K562 (cell line): Measurements from ENCODE around the gene CARMIL3. TPM values are rescaled to one million over a fixed set of nuclear protein-coding genes. Genes with fewer than 3 reads are reported as not detected.

Source experiments
- ATAC-seq: fragments of 200-7000 bp; cut with Tn5 transposase; 3 replicates; pipeline ENCODE4 v1.9.1; 2020; ENCODE audit warnings: moderate library complexity
- BruUV-seq: library from RNA; stranded (reverse); fragments of 400-500 nt; replicated peaks from 2 replicates; lab custom pipeline; 2021; lab: Mats Ljungman, UMichigan
- CTCF ChIA-PET: fragments of 300-600 bp; formaldehyde crosslinking; extraction: SDS; loops from one replicate; lab custom pipeline; 2021; ENCODE audit warnings: low intra/inter-chr PET ratio; lab: Yijun Ruan, JAX
- POLR2A ChIA-PET: fragments of 300-600, 350-650 bp; sonication (Branson Sonifier 250); formaldehyde crosslinking; extraction: SDS; loops from one replicate; lab custom pipeline; 2021; ENCODE audit warnings: antibody characterized with exemption, inconsistent platforms; lab: Yijun Ruan, JAX
- DNase-seq, 4 experiments: peaks; one replicate each; pipeline versions ENCODE4 v3.0.0 to v3.0.0-alpha.2; 2011 to 2018; ENCODE audit warnings: low spot score in 3 of 4, mixed read lengths in 3 of 4; ENCODE audit errors: extremely low read depth in 1 of 4
- FAIRE-seq: peaks from 2 replicates; lab custom pipeline; 2011; peaks lifted over from hg19 to GRCh38; lab: Jason Lieb, UNC
- H2AFZ ChIP-seq: 2 replicates; pipeline ENCODE4 v1.6.0; 2011; ENCODE audit warnings: low read depth, low read length, control low read depth, inconsistent platforms
- H3K27ac ChIP-seq: fragments of 200-600 bp; 3 replicates; pipeline ENCODE4 v1.8.0; 2011; ENCODE audit warnings: low read depth, mild to moderate bottlenecking, control low read depth, inconsistent platforms, low read length, moderate library complexity, mixed read lengths; ENCODE audit errors: extremely low read depth
- H3K27me3 ChIP-seq, 2 experiments: fragments of 300-600 bp in 1 of 2; 2 replicates in 1 of 2; 3 replicates in 1 of 2; pipeline versions ENCODE4 v1.6.0 to v1.8.0; 2011; ENCODE audit warnings: inconsistent platforms in 2 of 2, low read length in 2 of 2, mild to moderate bottlenecking in 1 of 2, mixed read lengths in 1 of 2, moderate library complexity in 1 of 2; ENCODE audit not compliant: control insufficient read depth in 2 of 2, insufficient read depth in 2 of 2
- H3K36me3 ChIP-seq: fragments of 300-600 bp; 3 replicates; pipeline ENCODE4 v1.8.0; 2011; ENCODE audit warnings: mild to moderate bottlenecking, low read length, inconsistent platforms; ENCODE audit not compliant: control insufficient read depth, insufficient read depth
- H3K4me1 ChIP-seq, 2 experiments: fragments of 200-600 bp in 1 of 2; replicated peaks in 1 of 2; 2 replicates in 1 of 2; 3 replicates in 1 of 2; pipeline versions ENCODE4 v1.5.1 to v1.8.0; 2011; ENCODE audit warnings: inconsistent platforms in 2 of 2, low read length in 2 of 2, mild to moderate bottlenecking in 1 of 2, mixed read lengths in 1 of 2, moderate library complexity in 1 of 2; ENCODE audit not compliant: control insufficient read depth in 2 of 2, insufficient read depth in 2 of 2
- H3K4me2 ChIP-seq: 2 replicates; pipeline ENCODE4 v1.6.1; 2011; ENCODE audit warnings: low read length, control low read depth, inconsistent platforms, mixed read lengths; ENCODE audit not compliant: insufficient read depth
- H3K4me3 ChIP-seq: fragments of 200-600 bp; sonication (generic), shearing (Covaris generic); 2 replicates; pipeline ENCODE4 v1.5.1; 2016; ENCODE audit warnings: control low read depth, inconsistent platforms
- H3K79me2 ChIP-seq: fragments of 200-600 bp; 3 replicates; pipeline ENCODE4 v1.8.0; 2011; ENCODE audit warnings: low read length, inconsistent platforms; ENCODE audit not compliant: control insufficient read depth, insufficient read depth
- H3K9ac ChIP-seq, 2 experiments: 2 replicates each; pipeline versions ENCODE4 v1.6.0 to v1.6.1; 2011; ENCODE audit warnings: low read depth in 2 of 2, low read length in 2 of 2, control low read depth in 1 of 2, inconsistent platforms in 1 of 2, mild to moderate bottlenecking in 1 of 2, mixed read lengths in 1 of 2; ENCODE audit not compliant: insufficient read depth in 1 of 2
- H3K9me1 ChIP-seq: one replicate; pipeline ENCODE4 v1.6.0; 2011; ENCODE audit warnings: inconsistent platforms, mild to moderate bottlenecking, low read length, moderate library complexity; ENCODE audit not compliant: control insufficient read depth, insufficient read depth
- H3K9me3 ChIP-seq: replicated peaks from 2 replicates; pipeline ENCODE4 v1.5.1; 2011; ENCODE audit warnings: low read depth, low read length, inconsistent platforms; ENCODE audit not compliant: control insufficient read depth, insufficient read depth
- H4K20me1 ChIP-seq: replicated peaks from 2 replicates; pipeline ENCODE4 v1.6.1; 2011; ENCODE audit warnings: low read length, inconsistent platforms, mixed read lengths; ENCODE audit not compliant: control insufficient read depth, insufficient read depth
- CC2D1A ChIP-seq: fragments of 450-650 bp; IDR thresholded peaks from 2 replicates; pipeline ENCODE4 v1.6.1; 2017; ENCODE audit warnings: mild to moderate bottlenecking
- DDX20 ChIP-seq: fragments of 450-650 bp; IDR thresholded peaks from 2 replicates; pipeline ENCODE4 v1.6.1; 2016; ENCODE audit warnings: missing genetic modification characterization, low read depth, mild to moderate bottlenecking, missing compliant biosample characterization, moderate library complexity
- ILF3 ChIP-seq: fragments of 450-650 bp; IDR thresholded peaks from 2 replicates; pipeline ENCODE4 v1.6.1; 2018; ENCODE audit warnings: antibody characterized with exemption, mild to moderate bottlenecking, moderate library complexity, borderline replicate concordance
- RBFOX2 ChIP-seq: fragments of 200-400 bp; formaldehyde crosslinking; IDR thresholded peaks from 2 replicates; pipeline ENCODE4 v1.6.1; 2017; ENCODE audit warnings: low read depth, mild to moderate bottlenecking, low read length, moderate library complexity
- WGBS: fragments of 100-300 bp; shearing (Covaris generic); methylation state at CpG from one replicate; pipeline ENCODE4 v1.1.6; 2016; ENCODE audit warnings: low coverage, mixed read lengths; ENCODE audit not compliant: insufficient coverage; ENCODE audit errors: missing lambda C conversion rate; 5-methylcytosine and 5-hydroxymethylcytosine counted together
- in situ Hi-C: fragments of 300-500 bp; cut with MboI; formaldehyde crosslinking; loops from 4 replicates; pipeline ENCODE4 v1.15.0; 2018; ENCODE audit warnings: inconsistent platforms, mixed read lengths
- intact Hi-C: fragments of 100-400 bp; cut with micrococcal nuclease; formaldehyde crosslinking; loops from 2 replicates; pipeline ENCODE4 v1.14.2; 2022
- polyA plus RNA-seq, 8 experiments: library from polyadenylated mRNA; depleted of rRNA in 4 of 8; stranded (reverse) in 5 of 8; unstranded in 3 of 8; fragments of >200 nt; fragmentation: Nextera tagmentation in 2 of 8; fragmentation: Illumina TruSeq in 1 of 8; extraction: Ambion mirVana in 2 of 8; extraction: Trizol in 1 of 8; gene quantifications; 2 replicates each; pipeline versions ENCODE4 v1.2.1 to v1.2.3, GENCODE V29; 2011 to 2014; ENCODE audit warnings: inconsistent platforms in 1 of 8, missing spikeins in 1 of 8
- total RNA-seq, 7 experiments: library from RNA; depleted of rRNA in 6 of 7; stranded (reverse); fragments of >200 nt in 6 of 7; fragmentation: Illumina TruSeq in 2 of 7; extraction: Trizol in 2 of 7; gene quantifications; 2 replicates each; pipeline versions ENCODE4 v1.2.1 to v1.2.3, GENCODE V29; 2011 to 2021; ENCODE audit warnings: low replicate concordance in 1 of 7
- TF ChIP-seq, protein P1 (sequence below): fragments of 250-450 bp; sonication (Bioruptor Pico); IDR thresholded peaks from 2 replicates; pipeline ENCODE4 v1.4.0; 2020; ENCODE audit warnings: mild to moderate bottlenecking, moderate library complexity, borderline replicate concordance

CARMIL3 gene
- total and polyA plus RNA-seq, 9 of the 15 experiments (the other 6 are each of a cell fraction or from before 2014, with no cell fraction given): 0.01 to 0.11 (median 0.05) TPM; not detected in 5

GRCh38 chr14:24098927-24099813 lies 47.4 kb downstream of the CARMIL3 start (continued):
- TF ChIP-seq, protein P1, sequence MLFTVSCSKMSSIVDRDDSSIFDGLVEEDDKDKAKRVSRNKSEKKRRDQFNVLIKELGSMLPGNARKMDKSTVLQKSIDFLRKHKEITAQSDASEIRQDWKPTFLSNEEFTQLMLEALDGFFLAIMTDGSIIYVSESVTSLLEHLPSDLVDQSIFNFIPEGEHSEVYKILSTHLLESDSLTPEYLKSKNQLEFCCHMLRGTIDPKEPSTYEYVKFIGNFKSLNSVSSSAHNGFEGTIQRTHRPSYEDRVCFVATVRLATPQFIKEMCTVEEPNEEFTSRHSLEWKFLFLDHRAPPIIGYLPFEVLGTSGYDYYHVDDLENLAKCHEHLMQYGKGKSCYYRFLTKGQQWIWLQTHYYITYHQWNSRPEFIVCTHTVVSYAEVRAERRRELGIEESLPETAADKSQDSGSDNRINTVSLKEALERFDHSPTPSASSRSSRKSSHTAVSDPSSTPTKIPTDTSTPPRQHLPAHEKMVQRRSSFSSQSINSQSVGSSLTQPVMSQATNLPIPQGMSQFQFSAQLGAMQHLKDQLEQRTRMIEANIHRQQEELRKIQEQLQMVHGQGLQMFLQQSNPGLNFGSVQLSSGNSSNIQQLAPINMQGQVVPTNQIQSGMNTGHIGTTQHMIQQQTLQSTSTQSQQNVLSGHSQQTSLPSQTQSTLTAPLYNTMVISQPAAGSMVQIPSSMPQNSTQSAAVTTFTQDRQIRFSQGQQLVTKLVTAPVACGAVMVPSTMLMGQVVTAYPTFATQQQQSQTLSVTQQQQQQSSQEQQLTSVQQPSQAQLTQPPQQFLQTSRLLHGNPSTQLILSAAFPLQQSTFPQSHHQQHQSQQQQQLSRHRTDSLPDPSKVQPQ (CRISPR knock-in tag): no peak
- TF ChIP-seq DDX20 (tag) (no peak), ILF3 (no peak)

GRCh38 chr14:24100197-24100981 lies 48.6 kb downstream of the CARMIL3 start:
- CTCF ChIA-PET: no interaction called here
- no peak overlapping the region for H3K27ac ChIP-seq
- H3K9me1 ChIP-seq: no peaks in the 10 kb centered on the region
- TSS peak; percentile 2 for BruUV-seq
- no peak for TF ChIP-seq CC2D1A
- TF ChIP-seq RBFOX2: 0 out of 2 replicates have a peak, but pooled peaks have one; percentile 8
- FAIRE-seq (no peak), ATAC-seq (peak; percentile 12), DNase-seq (no peak)
- H3K4me3 ChIP-seq: no peak overlapping the region
- H3K9me3 ChIP-seq: no peaks in the 10 kb centered on the region; the same call in 1 of the 2 replicates
- H4K20me1 ChIP-seq: no peaks in the 10 kb centered on the region
- H3K4me2 ChIP-seq: no peak overlapping the region
- peaks cover 3 to 4% of the 10 kb centered on the region in 2 experiments; a peak in 3 of 5 replicates for H3K4me1 ChIP-seq
- H3K27me3 ChIP-seq: no peaks in the 10 kb centered on the region
- no peak overlapping the region; a peak in 1 of 4 replicates for H3K9ac ChIP-seq
- H3K79me2 ChIP-seq: peaks cover 16% of the 10 kb centered on the region
- in situ Hi-C loops (no loop called here), intact Hi-C loops (no loop called here)
- no peak overlapping the region for H2AFZ ChIP-seq
- peaks cover 63% of the 10 kb centered on the region; the same call in 2 of the 3 replicates for H3K36me3 ChIP-seq
- WGBS: 64% methylated on average over 4 of the region's 4 CpGs
- POLR2A ChIA-PET: interaction anchor here (0.6 kb wide), 2 partner anchors 35 to 735 kb away, joined by 3 read pairs; no protein-coding TSS in a partner anchor
